Measurements from ENCODE around the gene TMED9. TPM values are rescaled to one million over a fixed set of nuclear protein-coding genes. Genes with fewer than 3 reads are reported as not detected.

The TMED9 gene
- 100 to 1,000 TPM; 184 to 205 TPM for total RNA-seq
- polyA plus RNA-seq (2013, experiment 1 of 2): 159 TPM
- polyA plus RNA-seq (2013, experiment 2 of 2): 153 TPM
- long read RNA-seq, experiment 1, transcript TMED9-201 (5 exons, 1,473 nt): major isoform, 105 of 150 reads
- long read RNA-seq, experiment 1, partial matches to known transcripts: 18 of 150 reads
- long read RNA-seq, experiment 1, other reads (novel, unspliced or antisense): 21 of 150 reads
- long read RNA-seq, experiment 2, transcript TMED9-205 (3 exons, 821 nt): minor isoform, 5 of 325 reads
- long read RNA-seq, experiment 2, transcript TMED9-201 (5 exons, 1,473 nt): major isoform, 302 of 325 reads
- long read RNA-seq, experiment 2, partial matches to known transcripts: 10 of 325 reads
- long read RNA-seq, experiment 2, other reads (novel, unspliced or antisense): 5 of 325 reads
- long read RNA-seq, experiment 3, transcript TMED9-201 (5 exons, 1,473 nt): major isoform, 170 of 178 reads
- long read RNA-seq, experiment 3, partial matches to known transcripts: 1 of 178 reads
- long read RNA-seq, experiment 3, other reads (novel, unspliced or antisense): 4 of 178 reads
- long read RNA-seq, experiment 4, transcript TMED9-206 (4 exons, 772 nt): minor isoform, 6 of 1,400 reads
- long read RNA-seq, experiment 4, transcript TMED9-201 (5 exons, 1,473 nt): major isoform, 1,370 of 1,400 reads
- long read RNA-seq, experiment 4, partial matches to known transcripts: 10 of 1,400 reads
- long read RNA-seq, experiment 4, other reads (novel, unspliced or antisense): 13 of 1,400 reads

- H3K27ac Mint-ChIP-seq: peak within 1 kb of the TSS; percentile 98
- 0 to 1% methylated on average over 29 to 67 of the region's 71 CpGs for WGBS, 2 experiments (ENCODE audit: insufficient coverage in 1 of 2, insufficient read length in 1 of 2)
- Histone ChIP-seq H3K4me3 (ENCODE audit: low read length) (peak within 1 kb of the TSS; percentile 93), H3K27ac (ENCODE audit: low read depth, low read length) (peak within 1 kb of the TSS; percentile 66), H3K27me3 (ENCODE audit: control insufficient read depth, insufficient read depth, low read length, poor library complexity, severe bottlenecking) (peaks cover 30% of the 10 kb centered on the region), H3K36me3 (ENCODE audit: control insufficient read depth, insufficient read depth, low read length) (peaks cover 39% of the 10 kb centered on the region), H3K9me3 (ENCODE audit: control insufficient read depth, low read length) (no peaks in the 10 kb centered on the region), H3K9ac (ENCODE audit: extremely low read depth, low read length, poor library complexity, severe bottlenecking) (peak within 1 kb of the TSS; percentile 94), H3K4me1 (ENCODE audit: control insufficient read depth, insufficient read depth, low read length) (no peaks in the 10 kb centered on the region)
- peaks cover 35% of the 10 kb centered on the region for H3K36me3 Mint-ChIP-seq (ENCODE audit: low read depth)
- H3K27me3 Mint-ChIP-seq (ENCODE audit: insufficient read depth): peaks cover 14% of the 10 kb centered on the region
- DNase-seq: peak; percentile 97
- no peaks in the 10 kb centered on the region for H3K9me3 Mint-ChIP-seq
- H3K4me3 Mint-ChIP-seq: peak within 1 kb of the TSS; percentile 88
- peaks cover 10% of the 10 kb centered on the region for H3K4me1 Mint-ChIP-seq
- no peak for TF ChIP-seq CTCF (conservative IDR thresholded peaks at IDR 0.05)
Observed at GRCh38 chr5:177592010-177592834, at the start of gene TMED9. Gene TMED9 (plus strand): TSS chr5:177592203. CDS start chr5:177592215, 12 bp downstream.

GRCh38 chr5:177542816-177543465 lies 49.1 kb upstream of the TMED9 start:
- no peaks in the 10 kb centered on the region for H3K9me3 Mint-ChIP-seq
- 90 to 96% methylated on average over 4 of the region's 4 CpGs for WGBS, 2 experiments (ENCODE audit: insufficient coverage in 1 of 2, insufficient read length in 1 of 2)

More at GRCh38 chr5:177542816-177543465, 49.1 kb upstream of the TMED9 start:
- TF ChIP-seq CTCF (conservative IDR thresholded peaks at IDR 0.05): no peak
- Mint-ChIP-seq H3K4me3 (no peak overlapping the region), H3K36me3 (ENCODE audit: low read depth) (peaks cover 43% of the 10 kb centered on the region), H3K4me1 (peaks cover 26% of the 10 kb centered on the region), H3K27me3 (ENCODE audit: insufficient read depth) (no peaks in the 10 kb centered on the region), H3K27ac (no peak overlapping the region)
- Histone ChIP-seq H3K9ac (ENCODE audit: extremely low read depth, low read length, poor library complexity, severe bottlenecking) (no peak overlapping the region), H3K9me3 (ENCODE audit: control insufficient read depth, low read length) (no peaks in the 10 kb centered on the region), H3K36me3 (ENCODE audit: control insufficient read depth, insufficient read depth, low read length) (peaks cover 67% of the 10 kb centered on the region), H3K4me1 (ENCODE audit: control insufficient read depth, insufficient read depth, low read length) (peaks cover 27% of the 10 kb centered on the region), H3K27me3 (ENCODE audit: control insufficient read depth, insufficient read depth, low read length, poor library complexity, severe bottlenecking) (no peaks in the 10 kb centered on the region), H3K27ac (ENCODE audit: low read depth, low read length) (no peak overlapping the region), H3K4me3 (ENCODE audit: low read length) (no peak overlapping the region)
- DNase-seq: no peak

All from endodermal cell (in vitro differentiated cells).